ENCODE measurements around the gene CDKN2B.

CDKN2B gene

GRCh38 chr9:22005702-22006606 is 3.2 kb downstream of the CDKN2B start:
- H3K36me3 ChIP-seq (ENCODE audit: control insufficient read depth, insufficient read depth, low read length) = no peaks in the 10 kb centered on the region
- H3K27me3 ChIP-seq (ENCODE audit: control insufficient read depth, insufficient read depth, low read length) = peaks cover 92% of the 10 kb centered on the region
- no peaks in the 10 kb centered on the region for H3K9me3 ChIP-seq (ENCODE audit: control insufficient read depth, insufficient read depth, low read depth, low read length)
- H3K27ac ChIP-seq (ENCODE audit: low read depth, low read length) = no peak overlapping the region
- peak overlapping the region; percentile 52 for H3K4me3 ChIP-seq (ENCODE audit: low read depth, low read length)
- 0 out of 2 replicates have a peak, but pooled peaks cover 9% of the 10 kb centered on the region for H3K4me1 ChIP-seq (ENCODE audit: control insufficient read depth, insufficient read depth, low read length)
- peak overlapping the region; percentile 60 for H3K9ac ChIP-seq (ENCODE audit: low read length)

- Histone ChIP-seq H3K27me3 (ENCODE audit: control insufficient read depth, insufficient read depth, low read length) (peaks cover 92% of the 10 kb centered on the region), H3K4me3 (ENCODE audit: low read depth, low read length) (peak overlapping the region; percentile 52), H3K9me3 (ENCODE audit: control insufficient read depth, insufficient read depth, low read depth, low read length) (no peaks in the 10 kb centered on the region), H3K36me3 (ENCODE audit: control insufficient read depth, insufficient read depth, low read length) (no peaks in the 10 kb centered on the region), H3K9ac (ENCODE audit: low read length) (peak overlapping the region; percentile 60), H3K27ac (ENCODE audit: low read depth, low read length) (no peak overlapping the region), H3K4me1 (ENCODE audit: control insufficient read depth, insufficient read depth, low read length) (0 out of 2 replicates have a peak, but pooled peaks cover 9% of the 10 kb centered on the region)
Measured at GRCh38 chr9:22005021-22005701, 3.9 kb downstream of the CDKN2B start.

- H3K4me3 ChIP-seq (ENCODE audit: low read depth, low read length) = no peak overlapping the region
- H3K27ac ChIP-seq (ENCODE audit: low read depth, low read length) = no peak overlapping the region
- peaks cover 98% of the 10 kb centered on the region for H3K27me3 ChIP-seq (ENCODE audit: control insufficient read depth, insufficient read depth, low read length)
- H3K9ac ChIP-seq (ENCODE audit: low read length) = no peak overlapping the region
- H3K9me3 ChIP-seq (ENCODE audit: control insufficient read depth, insufficient read depth, low read depth, low read length) = no peaks in the 10 kb centered on the region
- peaks cover 8% of the 10 kb centered on the region; the same call in 1 of the 2 replicates for H3K4me1 ChIP-seq (ENCODE audit: control insufficient read depth, insufficient read depth, low read length)
- H3K36me3 ChIP-seq (ENCODE audit: control insufficient read depth, insufficient read depth, low read length) = no peaks in the 10 kb centered on the region
Measured at GRCh38 chr9:22002038-22002437, 7.1 kb downstream of the CDKN2B start.

GRCh38 chr9:21998026-21998425 is 11.1 kb downstream of the CDKN2B start:
- Histone ChIP-seq H3K9ac (ENCODE audit: low read length) (no peak overlapping the region), H3K27me3 (ENCODE audit: control insufficient read depth, insufficient read depth, low read length) (peaks cover 96% of the 10 kb centered on the region), H3K27ac (ENCODE audit: low read depth, low read length) (no peak overlapping the region), H3K4me3 (ENCODE audit: low read depth, low read length) (no peak overlapping the region), H3K9me3 (ENCODE audit: control insufficient read depth, insufficient read depth, low read depth, low read length) (no peaks in the 10 kb centered on the region), H3K36me3 (ENCODE audit: control insufficient read depth, insufficient read depth, low read length) (no peaks in the 10 kb centered on the region), H3K4me1 (ENCODE audit: control insufficient read depth, insufficient read depth, low read length) (peaks cover 16% of the 10 kb centered on the region)

- Histone ChIP-seq H3K27me3 (ENCODE audit: control insufficient read depth, insufficient read depth, low read length) (peaks cover 96% of the 10 kb centered on the region), H3K4me1 (ENCODE audit: control insufficient read depth, insufficient read depth, low read length) (peaks cover 16% of the 10 kb centered on the region), H3K27ac (ENCODE audit: low read depth, low read length) (no peak overlapping the region), H3K9me3 (ENCODE audit: control insufficient read depth, insufficient read depth, low read depth, low read length) (no peaks in the 10 kb centered on the region), H3K9ac (ENCODE audit: low read length) (no peak overlapping the region), H3K4me3 (ENCODE audit: low read depth, low read length) (no peak overlapping the region), H3K36me3 (ENCODE audit: control insufficient read depth, insufficient read depth, low read length) (no peaks in the 10 kb centered on the region)
Measured at GRCh38 chr9:21997480-21997879, 11.6 kb downstream of the CDKN2B start.

- Histone ChIP-seq H3K4me1 (ENCODE audit: control insufficient read depth, insufficient read depth, low read length) (peaks cover 16% of the 10 kb centered on the region), H3K27ac (ENCODE audit: low read depth, low read length) (no peak overlapping the region), H3K27me3 (ENCODE audit: control insufficient read depth, insufficient read depth, low read length) (peaks cover 96% of the 10 kb centered on the region), H3K9ac (ENCODE audit: low read length) (no peak overlapping the region), H3K36me3 (ENCODE audit: control insufficient read depth, insufficient read depth, low read length) (no peaks in the 10 kb centered on the region), H3K4me3 (ENCODE audit: low read depth, low read length) (peak overlapping the region; percentile 74), H3K9me3 (ENCODE audit: control insufficient read depth, insufficient read depth, low read depth, low read length) (no peaks in the 10 kb centered on the region)
Measured at GRCh38 chr9:21996858-21997257, 12.2 kb downstream of the CDKN2B start.

- H3K4me1 ChIP-seq (ENCODE audit: control insufficient read depth, insufficient read depth, low read length) = peaks cover 16% of the 10 kb centered on the region
- no peak overlapping the region for H3K27ac ChIP-seq (ENCODE audit: low read depth, low read length)
- peak overlapping the region; percentile 74 for H3K4me3 ChIP-seq (ENCODE audit: low read depth, low read length)
- no peaks in the 10 kb centered on the region for H3K9me3 ChIP-seq (ENCODE audit: control insufficient read depth, insufficient read depth, low read depth, low read length)
- H3K36me3 ChIP-seq (ENCODE audit: control insufficient read depth, insufficient read depth, low read length) = no peaks in the 10 kb centered on the region
- H3K9ac ChIP-seq (ENCODE audit: low read length) = no peak overlapping the region
- H3K27me3 ChIP-seq (ENCODE audit: control insufficient read depth, insufficient read depth, low read length) = peaks cover 96% of the 10 kb centered on the region
Measured at GRCh38 chr9:21996438-21996837, 12.7 kb downstream of the CDKN2B start.

- no peaks in the 10 kb centered on the region for H3K36me3 ChIP-seq (ENCODE audit: control insufficient read depth, insufficient read depth, low read length)
- H3K27ac ChIP-seq (ENCODE audit: low read depth, low read length) = no peak overlapping the region
- H3K9me3 ChIP-seq (ENCODE audit: control insufficient read depth, insufficient read depth, low read depth, low read length) = no peaks in the 10 kb centered on the region
- H3K4me1 ChIP-seq (ENCODE audit: control insufficient read depth, insufficient read depth, low read length) = peaks cover 16% of the 10 kb centered on the region
- peak overlapping the region; percentile 74 for H3K4me3 ChIP-seq (ENCODE audit: low read depth, low read length)
- H3K27me3 ChIP-seq (ENCODE audit: control insufficient read depth, insufficient read depth, low read length) = peaks cover 96% of the 10 kb centered on the region
- H3K9ac ChIP-seq (ENCODE audit: low read length) = peak overlapping the region; percentile 65
Measured at GRCh38 chr9:21995666-21996398, 13.3 kb downstream of the CDKN2B start.

GRCh38 chr9:21995006-21995665 is 14.0 kb downstream of the CDKN2B start:
- Histone ChIP-seq H3K27ac (ENCODE audit: low read depth, low read length) (no peak overlapping the region), H3K9ac (ENCODE audit: low read length) (peak overlapping the region; percentile 65), H3K4me3 (ENCODE audit: low read depth, low read length) (peak overlapping the region; percentile 74), H3K27me3 (ENCODE audit: control insufficient read depth, insufficient read depth, low read length) (peaks cover 96% of the 10 kb centered on the region), H3K4me1 (ENCODE audit: control insufficient read depth, insufficient read depth, low read length) (peaks cover 17% of the 10 kb centered on the region), H3K36me3 (ENCODE audit: control insufficient read depth, insufficient read depth, low read length) (no peaks in the 10 kb centered on the region), H3K9me3 (ENCODE audit: control insufficient read depth, insufficient read depth, low read depth, low read length) (no peaks in the 10 kb centered on the region)

GRCh38 chr9:21994556-21995005 is 14.5 kb downstream of the CDKN2B start, which contains the start of gene CDKN2B-AS1:
Gene CDKN2B-AS1 (plus strand): TSS chr9:21994791.
- Histone ChIP-seq H3K9ac (ENCODE audit: low read length) (peak within 1 kb of the TSS; percentile 65), H3K27ac (ENCODE audit: low read depth, low read length) (no peak within 1 kb of the TSS), H3K36me3 (ENCODE audit: control insufficient read depth, insufficient read depth, low read length) (no peaks in the 10 kb centered on the region), H3K9me3 (ENCODE audit: control insufficient read depth, insufficient read depth, low read depth, low read length) (no peaks in the 10 kb centered on the region), H3K4me3 (ENCODE audit: low read depth, low read length) (peak within 1 kb of the TSS; percentile 74), H3K4me1 (ENCODE audit: control insufficient read depth, insufficient read depth, low read length) (peaks cover 23% of the 10 kb centered on the region), H3K27me3 (ENCODE audit: control insufficient read depth, insufficient read depth, low read length) (peaks cover 96% of the 10 kb centered on the region)

Measured in HUES6 (cell line).